GM12878 (cell line): ENCODE data around the gene MAP2K2. TPM values are rescaled to one million over a fixed set of nuclear protein-coding genes. Genes with fewer than 3 reads are reported as not detected.
A peak's percentile ranks its signal among the peaks of the same experiment; 100 is the strongest.

ENCODE experiments used
- ATAC-seq: fragments of 200-7000 bp; cut with Tn5 transposase; 3 replicates; pipeline ENCODE4 v1.9.1; 2020; ENCODE audit warnings: mild to moderate bottlenecking, moderate library complexity
- BruUV-seq: library from RNA; stranded (reverse); fragments of 400-500 nt; replicated peaks from 2 replicates; lab custom pipeline; 2021; lab: Mats Ljungman, UMichigan
- CTCF ChIA-PET: fragments of 300-600 bp; sonication (Branson Sonifier 250); formaldehyde crosslinking; extraction: SDS; loops from one replicate; lab custom pipeline; 2021; ENCODE audit warnings: inconsistent platforms; lab: Yijun Ruan, JAX
- POLR2A ChIA-PET: fragments of 350-600 bp; formaldehyde crosslinking; extraction: SDS; loops from one replicate; lab custom pipeline; 2021; ENCODE audit warnings: inconsistent platforms; lab: Charles Lee
- RAD21 ChIA-PET: fragments of 300-600 bp; sonication (Branson Sonifier 250); formaldehyde crosslinking; loops from one replicate; lab custom pipeline; 2023; ENCODE audit warnings: antibody characterized with exemption; ENCODE audit not compliant: unreplicated experiment; lab: Charles Lee
- SMC1A ChIA-PET: fragments of 300-600 bp; sonication (Branson Sonifier 250); formaldehyde crosslinking; loops from one replicate; lab custom pipeline; 2023; ENCODE audit not compliant: unreplicated experiment, uncharacterized antibody; lab: Charles Lee
- DNase-seq: peaks from one replicate; pipeline ENCODE4 v3.0.0-alpha.2; 2011; ENCODE audit warnings: low read depth, low spot score
- FAIRE-seq: peaks from 3 replicates; lab custom pipeline; 2011; peaks lifted over from hg19 to GRCh38; lab: Jason Lieb, UNC
- H2AFZ ChIP-seq: 2 replicates; pipeline ENCODE4 v1.6.0; 2011; ENCODE audit warnings: low read depth, low read length, control low read depth; ENCODE audit not compliant: control insufficient read depth
- H3K27ac ChIP-seq: 2 replicates; pipeline ENCODE4 v1.5.1; 2011; ENCODE audit warnings: control low read depth; ENCODE audit not compliant: control insufficient read depth, insufficient read depth
- H3K27me3 ChIP-seq, 2 experiments: replicated peaks in 1 of 2; 2 replicates each; pipeline versions ENCODE4 v1.6.0 to v1.6.1; 2011; ENCODE audit warnings: low read length in 1 of 2; ENCODE audit not compliant: control insufficient read depth in 2 of 2, insufficient read depth in 2 of 2
- H3K36me3 ChIP-seq, 2 experiments: 2 replicates each; pipeline ENCODE4 v1.5.1; 2011; ENCODE audit warnings: low read length in 1 of 2; ENCODE audit not compliant: control insufficient read depth in 2 of 2, insufficient read depth in 2 of 2
- H3K4me1 ChIP-seq: 2 replicates; pipeline ENCODE4 v1.6.1; 2011; ENCODE audit warnings: mild to moderate bottlenecking, low read length, moderate library complexity, mixed read lengths; ENCODE audit not compliant: control insufficient read depth, insufficient read depth
- H3K4me2 ChIP-seq: 2 replicates; pipeline ENCODE4 v1.6.0; 2011; ENCODE audit warnings: control low read depth; ENCODE audit not compliant: control insufficient read depth, insufficient read depth
- H3K4me3 ChIP-seq: fragments of 200-600 bp; sonication (generic); 2 replicates; pipeline ENCODE4 v1.5.1; 2016
- H3K79me2 ChIP-seq: 2 replicates; pipeline ENCODE4 v1.6.0; 2011; ENCODE audit warnings: low read length; ENCODE audit not compliant: control insufficient read depth, insufficient read depth
- H3K9ac ChIP-seq: 2 replicates; pipeline ENCODE4 v1.8.0; 2011; ENCODE audit warnings: low read length, control low read depth, mixed read lengths; ENCODE audit not compliant: control insufficient read depth, insufficient read depth
- H3K9me3 ChIP-seq: replicated peaks from 3 replicates; pipeline ENCODE4 v1.5.1; 2011; ENCODE audit warnings: mild to moderate bottlenecking, low read length; ENCODE audit not compliant: control insufficient read depth, insufficient read depth
- H4K20me1 ChIP-seq: 2 replicates; pipeline ENCODE4 v1.6.0; 2011; ENCODE audit not compliant: control insufficient read depth, insufficient read depth
- BMI1 ChIP-seq: fragments of 450-650 bp; IDR thresholded peaks from 2 replicates; pipeline ENCODE4 v1.6.1; 2016; ENCODE audit warnings: mild to moderate bottlenecking, moderate library complexity, borderline replicate concordance
- EGR1 ChIP-seq, 2 experiments: IDR thresholded peaks; 1 replicate in 1 of 2; 2 replicates in 1 of 2; pipeline ENCODE4 v1.6.1; 2011 to 2012; ENCODE audit warnings: low read depth in 2 of 2, low read length in 2 of 2, borderline replicate concordance in 1 of 2, mild to moderate bottlenecking in 1 of 2, moderate library complexity in 1 of 2
- HDGF ChIP-seq: fragments of 450-650 bp; IDR thresholded peaks from 2 replicates; pipeline ENCODE4 v1.6.1; 2016; ENCODE audit warnings: antibody characterized with exemption
- NFIC ChIP-seq: IDR thresholded peaks from 2 replicates; pipeline ENCODE4 v1.6.1; 2012; ENCODE audit warnings: low read depth, mild to moderate bottlenecking, inconsistent platforms, low read length, moderate library complexity
- RAD21 ChIP-seq: IDR thresholded peaks from 2 replicates; pipeline ENCODE4 v1.6.1; 2011; ENCODE audit warnings: mild to moderate bottlenecking, low read depth, low read length, moderate library complexity; ENCODE audit not compliant: insufficient read depth
- WGBS: methylation state at CpG from one replicate; pipeline ENCODE4 v1.1.6; 2016; ENCODE audit warnings: low lambda C conversion rate; ENCODE audit not compliant: insufficient replicate concordance, insufficient coverage; ENCODE audit errors: missing lambda C conversion rate; 5-methylcytosine and 5-hydroxymethylcytosine counted together
- in situ Hi-C: fragments of 300-500 bp; cut with MboI; formaldehyde crosslinking; loops from 9 replicates; pipeline ENCODE4 v1.14.3; 2018; ENCODE audit warnings: mixed read lengths
- intact Hi-C: fragments of 100-400 bp; cut with micrococcal nuclease; formaldehyde crosslinking; loops from one replicate; pipeline ENCODE4 v1.14.2; 2022; ENCODE audit not compliant: unreplicated experiment
- polyA plus RNA-seq, 11 experiments: library from polyadenylated mRNA; depleted of rRNA in 4 of 11; unstranded in 6 of 11; stranded (reverse) in 5 of 11; fragments of >200 nt; fragmentation: Nextera tagmentation in 4 of 11; fragmentation: Illumina TruSeq in 1 of 11; extraction: Ambion mirVana in 4 of 11; extraction: Trizol in 1 of 11; gene quantifications; 1 replicate in 1 of 11; 2 replicates in 10 of 11; pipeline versions ENCODE4 v1.2.1 to v1.2.3, GENCODE V29; 2011 to 2016; ENCODE audit warnings: inconsistent platforms in 2 of 11, missing spikeins in 2 of 11, low read depth in 1 of 11
- total RNA-seq, 4 experiments: library from RNA; depleted of rRNA in 3 of 4; stranded (reverse); fragments of >200 nt in 3 of 4; fragmentation: Illumina TruSeq in 1 of 4; extraction: Trizol in 1 of 4; gene quantifications; 2 replicates each; pipeline versions ENCODE4 v1.2.1 to v1.2.3, GENCODE V29; 2013 to 2021
- TF ChIP-seq, protein P1 (sequence below): IDR thresholded peaks from 2 replicates; pipeline ENCODE4 v1.6.1; 2012; ENCODE audit warnings: low read depth, low read length, improper control_type of control experiment
- TF ChIP-seq, protein P2 (sequence below): fragments of 450-650 bp; IDR thresholded peaks from 2 replicates; pipeline ENCODE4 v1.6.1; 2014; ENCODE audit warnings: mild to moderate bottlenecking

Gene MAP2K2
- total and polyA plus RNA-seq, 10 of the 15 experiments (the other 5 are each of a cell fraction or from before 2014, with no cell fraction given) = 1.00 to 210 (median 53.5) TPM

DNA sequence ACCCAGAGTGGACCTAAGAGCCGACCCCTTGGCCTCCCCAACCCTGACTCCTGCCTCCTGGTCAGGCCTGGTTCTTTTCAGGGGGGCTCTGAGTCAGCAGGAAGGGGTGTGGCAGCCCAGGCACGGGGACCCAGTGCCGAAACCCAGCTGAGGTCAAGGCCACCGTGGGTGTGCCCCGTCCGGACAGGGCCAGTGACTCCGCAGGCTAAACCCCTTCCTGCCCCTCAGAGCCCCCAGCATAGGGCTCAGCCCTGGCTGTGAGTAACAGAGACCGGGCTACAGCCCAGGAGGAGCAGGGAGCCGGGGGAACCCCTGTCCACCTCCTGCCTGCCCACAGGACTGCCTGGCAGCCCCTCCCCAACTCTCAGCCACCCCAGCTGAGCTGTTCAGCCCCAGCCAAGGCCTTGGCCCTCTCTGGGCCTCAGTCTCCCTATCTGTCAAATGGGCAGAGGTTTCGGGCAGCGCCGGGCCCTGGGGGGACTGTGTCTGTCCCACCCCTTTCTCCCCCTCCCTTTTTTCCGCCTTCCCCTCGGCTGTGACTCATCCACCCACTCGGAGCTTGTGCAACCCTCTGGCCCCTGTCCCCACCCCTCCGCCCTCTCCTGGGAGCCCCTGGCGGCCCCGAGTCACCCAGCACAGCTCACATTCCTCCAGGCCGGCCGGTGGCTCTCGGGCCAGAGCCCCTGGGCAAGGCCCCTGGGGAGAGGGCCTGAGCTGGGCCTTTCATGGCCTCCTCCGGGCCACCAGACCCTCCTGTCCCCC lies 65.8 kb downstream of the MAP2K2 start:
- FAIRE-seq (no peak), ATAC-seq (peak; percentile 9), DNase-seq (no peak)
- H3K4me3 ChIP-seq = no peak overlapping the region
- peaks cover 78% of the 10 kb centered on the region for H3K79me2 ChIP-seq
- peaks cover 11 to 31% of the 10 kb centered on the region in 2 experiments; a peak in 3 of 4 replicates for H3K36me3 ChIP-seq
- peaks cover 13% of the 10 kb centered on the region for H4K20me1 ChIP-seq
- WGBS = 30% methylated on average over 15 of the region's 22 CpGs
- ChIA-PET POLR2A (interaction anchor here (0.6 to 3.2 kb wide), 7 partner anchors 13 to 72 kb away, joined by 3 to 15 read pairs (median 4); partner anchors contain the start of gene EEF2), CTCF (interaction anchor here (1.4 to 3.1 kb wide), 3 partner anchors 51 to 82 kb away, joined by 3 to 12 read pairs (median 4); no protein-coding TSS in a partner anchor), RAD21 (interaction anchor here (2.6 kb wide), 1 partner anchor 51 kb away, joined by 10 read pairs; no protein-coding TSS in a partner anchor), SMC1A (interaction anchor here (0.8 kb wide), 1 partner anchor 51 kb away, joined by 3 read pairs; no protein-coding TSS in a partner anchor)
- no peak overlapping the region for H3K4me2 ChIP-seq
- TF ChIP-seq EGR1 (IDR thresholded peaks at IDR 0.05; ENCODE audit: borderline replicate concordance in 1 of 2, low read depth in 2 of 2, low read length in 2 of 2) (peak in 1 of 2 experiments; percentile 49; a peak in 1 of 3 replicates), HDGF (no peak), BMI1 (no peak), RAD21 (no peak)
- TF ChIP-seq, protein P1, sequence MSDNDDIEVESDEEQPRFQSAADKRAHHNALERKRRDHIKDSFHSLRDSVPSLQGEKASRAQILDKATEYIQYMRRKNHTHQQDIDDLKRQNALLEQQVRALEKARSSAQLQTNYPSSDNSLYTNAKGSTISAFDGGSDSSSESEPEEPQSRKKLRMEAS = no peak
- peaks cover 25% of the 10 kb centered on the region for H3K4me1 ChIP-seq
- H3K27me3 ChIP-seq = no peaks in the 10 kb centered on the region
- intact Hi-C loops = no loop called here
- in situ Hi-C loops = no loop called here
- no peaks in the 10 kb centered on the region for H3K9me3 ChIP-seq
- peak overlapping the region; percentile 87; the same call in 1 of the 2 replicates for H3K27ac ChIP-seq
- BruUV-seq = no TSS peak
- H3K9ac ChIP-seq = no peak overlapping the region
- H2AFZ ChIP-seq = no peak overlapping the region

DNA sequence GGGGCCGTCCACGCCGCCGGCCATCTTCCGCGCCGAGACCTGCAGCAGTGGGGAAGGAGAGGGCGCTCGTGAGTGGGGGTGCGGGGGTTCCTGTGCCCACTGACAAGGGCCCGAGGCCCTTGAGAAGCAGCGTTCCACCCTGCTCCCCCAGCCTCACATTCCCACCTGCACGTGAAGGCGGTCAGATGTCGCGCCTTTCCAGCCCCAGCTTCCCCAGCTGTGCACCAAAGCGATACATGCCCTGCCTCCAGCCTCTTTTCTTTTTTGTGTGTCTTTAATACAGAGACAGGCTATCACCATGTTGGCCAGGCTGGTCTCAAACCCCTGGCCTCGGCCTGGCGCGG lies 68.7 kb downstream of the MAP2K2 start:
- no peak for FAIRE-seq
- Histone ChIP-seq H4K20me1 (peaks cover 13% of the 10 kb centered on the region; the same call in 1 of the 2 replicates), H3K36me3 (peaks cover 27 to 44% of the 10 kb centered on the region in 2 experiments), H3K9ac (no peak overlapping the region), H2AFZ (no peak overlapping the region), H3K9me3 (no peaks in the 10 kb centered on the region), H3K4me2 (no peak overlapping the region), H3K27ac (no peak overlapping the region), H3K4me3 (no peak overlapping the region), H3K4me1 (peaks cover 10% of the 10 kb centered on the region), H3K27me3 (no peaks in the 10 kb centered on the region), H3K79me2 (peaks cover 72% of the 10 kb centered on the region)
- 98% methylated on average over 12 of the region's 20 CpGs for WGBS
- TF ChIP-seq NFIC = no peak
- TF ChIP-seq, protein P2, sequence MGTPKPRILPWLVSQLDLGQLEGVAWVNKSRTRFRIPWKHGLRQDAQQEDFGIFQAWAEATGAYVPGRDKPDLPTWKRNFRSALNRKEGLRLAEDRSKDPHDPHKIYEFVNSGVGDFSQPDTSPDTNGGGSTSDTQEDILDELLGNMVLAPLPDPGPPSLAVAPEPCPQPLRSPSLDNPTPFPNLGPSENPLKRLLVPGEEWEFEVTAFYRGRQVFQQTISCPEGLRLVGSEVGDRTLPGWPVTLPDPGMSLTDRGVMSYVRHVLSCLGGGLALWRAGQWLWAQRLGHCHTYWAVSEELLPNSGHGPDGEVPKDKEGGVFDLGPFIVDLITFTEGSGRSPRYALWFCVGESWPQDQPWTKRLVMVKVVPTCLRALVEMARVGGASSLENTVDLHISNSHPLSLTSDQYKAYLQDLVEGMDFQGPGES = no peak
- ChIA-PET CTCF (no interaction called here), POLR2A (no interaction called here), RAD21 (no interaction called here), SMC1A (no interaction called here)
- in situ Hi-C loops = no loop called here
- ATAC-seq = no peak
- no TSS peak for BruUV-seq
- intact Hi-C loops = no loop called here
- DNase-seq = no peak
